ENCODE results near the gene DDX39A. TPM values are rescaled to one million over a fixed set of nuclear protein-coding genes. Genes with fewer than 3 reads are reported as not detected.

Gene DDX39A
- total and polyA plus RNA-seq, 12 donors: 26.7 to 262 (median 46.8) TPM

- intact Hi-C loops (cut with DNase I): no loop called here
- WGBS, 4 donors: 72 to 78% (median 75%) methylated on average over 4 to 6 of the region's 6 CpGs
- TF ChIP-seq POLR2A (IDR thresholded peaks at IDR 0.05) (no peak), CTCF (IDR thresholded peaks at IDR 0.05) (no peak)
Measured at GRCh38 chr19:14416817-14417231, 2.3 kb downstream of the DDX39A start.

GRCh38 chr19:14414926-14415690 lies 4.0 kb downstream of the DDX39A start:
- intact Hi-C loops (cut with DNase I): no loop called here

More at GRCh38 chr19:14416817-14417231, 2.3 kb downstream of the DDX39A start:
- H3K27ac ChIP-seq: peak overlapping the region in 1 of 5 donors; percentile 3
- DNase-seq: no peak
- peaks cover 0 to 13% of the 10 kb centered on the region in 2 donors for H3K36me3 ChIP-seq (replicated peaks in 1 of 2)
- H3K4me3 ChIP-seq: no peak overlapping the region
- no peaks in the 10 kb centered on the region for H3K27me3 ChIP-seq
- no peaks in the 10 kb centered on the region for H3K9me3 ChIP-seq (replicated peaks in 1 of 3)
- peaks cover 14 to 38% of the 10 kb centered on the region in 2 donors for H3K4me1 ChIP-seq (replicated peaks in 1 of 2)

GRCh38 chr19:14413693-14414181 lies 5.4 kb downstream of the DDX39A start:
- Histone ChIP-seq H3K27ac (no peak overlapping the region), H3K36me3 (replicated peaks in 1 of 2) (peaks cover 0 to 44% of the 10 kb centered on the region in 2 donors), H3K27me3 (no peaks in the 10 kb centered on the region), H3K4me1 (replicated peaks in 1 of 2) (peaks cover 13 to 46% of the 10 kb centered on the region in 2 donors), H3K9me3 (replicated peaks in 1 of 3) (no peaks in the 10 kb centered on the region), H3K4me3 (no peak overlapping the region)
- DNase-seq: no peak
- intact Hi-C loops (cut with DNase I): no loop called here
- 59 to 83% (median 72%) methylated on average over 3 of the region's 3 CpGs for WGBS, 4 donors
- TF ChIP-seq POLR2A (IDR thresholded peaks at IDR 0.05) (no peak), CTCF (IDR thresholded peaks at IDR 0.05) (no peak)

More at GRCh38 chr19:14414926-14415690, 4.0 kb downstream of the DDX39A start:
- 95 to 96% (median 95%) methylated on average over 7 to 8 of the region's 8 CpGs for WGBS, 4 donors
- Histone ChIP-seq H3K4me3 (no peak overlapping the region), H3K27ac (no peak overlapping the region), H3K27me3 (no peaks in the 10 kb centered on the region), H3K4me1 (replicated peaks in 1 of 2) (peaks cover 14 to 38% of the 10 kb centered on the region in 2 donors), H3K36me3 (replicated peaks in 1 of 2) (peaks cover 0 to 30% of the 10 kb centered on the region in 2 donors), H3K9me3 (replicated peaks in 1 of 3) (no peaks in the 10 kb centered on the region)
- TF ChIP-seq POLR2A (IDR thresholded peaks at IDR 0.05) (no peak), CTCF (IDR thresholded peaks at IDR 0.05) (no peak)
- no peak for DNase-seq

- TF ChIP-seq CTCF (IDR thresholded peaks at IDR 0.05) (no peak), POLR2A (IDR thresholded peaks at IDR 0.05) (no peak)
- WGBS, 4 donors: 82 to 86% (median 85%) methylated on average over 11 to 15 of the region's 15 CpGs
- Histone ChIP-seq H3K4me1 (replicated peaks in 1 of 2) (peaks cover 19 to 47% of the 10 kb centered on the region in 2 donors), H3K9me3 (replicated peaks in 1 of 3) (no peaks in the 10 kb centered on the region), H3K27me3 (no peaks in the 10 kb centered on the region), H3K4me3 (no peak overlapping the region), H3K36me3 (replicated peaks in 1 of 2) (peaks cover 0 to 50% of the 10 kb centered on the region in 2 donors), H3K27ac (no peak overlapping the region)
- intact Hi-C loops (cut with DNase I): no loop called here
- DNase-seq: no peak
Measured at GRCh38 chr19:14412996-14413692, 6.0 kb downstream of the DDX39A start.

Data from adrenal gland (tissue), 12 donors.